Endothelial cell of umbilical vein (primary cell): Measurements from ENCODE around the gene GNB1. TPM values are rescaled to one million over a fixed set of nuclear protein-coding genes. Genes with fewer than 3 reads are reported as not detected.

Source experiments
- BruUV-seq: library from RNA; stranded (reverse); fragments of 400-500 nt; replicated peaks from 2 replicates; lab custom pipeline; 2021; lab: Mats Ljungman, UMichigan
- CTCF ChIA-PET: fragments of 300-600, 350-600 bp; sonication (Branson Sonifier 250); formaldehyde crosslinking; loops from one replicate; lab custom pipeline; 2021; ENCODE audit warnings: antibody characterized with exemption, inconsistent platforms; lab: Charles Lee
- POLR2A ChIA-PET: fragments of 300-600, 350-600 bp; sonication (Branson Sonifier 250); formaldehyde crosslinking; loops from one replicate; lab custom pipeline; 2021; ENCODE audit warnings: antibody characterized with exemption, inconsistent platforms; lab: Charles Lee
- DNase-seq: peaks from one replicate; pipeline ENCODE4 v3.0.0-alpha.2; 2011; ENCODE audit warnings: low read depth, low spot score
- FAIRE-seq: peaks from 2 replicates; lab custom pipeline; 2011; peaks lifted over from hg19 to GRCh38; lab: Jason Lieb, UNC
- H2AFZ ChIP-seq: 2 replicates; pipeline ENCODE4 v1.6.0; 2012; ENCODE audit warnings: low read depth, low read length, control low read depth, inconsistent platforms
- H3K27ac ChIP-seq: 2 replicates; pipeline ENCODE4 v1.5.1; 2011; ENCODE audit warnings: low read depth, mild to moderate bottlenecking, control low read depth, low read length, moderate library complexity; ENCODE audit not compliant: insufficient read depth
- H3K27me3 ChIP-seq, 2 experiments: 2 replicates each; pipeline versions ENCODE4 v1.6.0 to v1.6.1; 2011; ENCODE audit warnings: low read length in 2 of 2, mixed read lengths in 1 of 2; ENCODE audit not compliant: control insufficient read depth in 2 of 2, insufficient read depth in 2 of 2
- H3K36me3 ChIP-seq, 2 experiments: 2 replicates in 1 of 2; 3 replicates in 1 of 2; pipeline ENCODE4 v1.5.1; 2011; ENCODE audit warnings: low read length in 2 of 2, mild to moderate bottlenecking in 1 of 2, moderate library complexity in 1 of 2; ENCODE audit not compliant: control insufficient read depth in 2 of 2, insufficient read depth in 2 of 2; ENCODE audit errors: extremely low read depth in 1 of 2
- H3K4me1 ChIP-seq: 3 replicates; pipeline ENCODE4 v1.5.1; 2011; ENCODE audit warnings: mild to moderate bottlenecking, low read length; ENCODE audit not compliant: control insufficient read depth, insufficient read depth; ENCODE audit errors: extremely low read depth
- H3K4me2 ChIP-seq: 2 replicates; pipeline ENCODE4 v1.6.1; 2011; ENCODE audit warnings: low read length, control low read depth, mixed read lengths; ENCODE audit not compliant: insufficient read depth
- H3K4me3 ChIP-seq, 3 experiments: fragments of 200-600 bp in 1 of 3; sonication (generic), shearing (Covaris generic) in 1 of 3; replicated peaks in 1 of 3; 2 replicates each; pipeline ENCODE4 v1.5.1; 2011 to 2016; ENCODE audit warnings: control low read depth in 3 of 3, low read length in 3 of 3, mild to moderate bottlenecking in 2 of 3, inconsistent platforms in 1 of 3, low read depth in 1 of 3, moderate library complexity in 1 of 3; ENCODE audit not compliant: insufficient read depth in 1 of 3
- H3K79me2 ChIP-seq: 2 replicates; pipeline ENCODE4 v1.6.0; 2012; ENCODE audit warnings: low read length, inconsistent platforms; ENCODE audit not compliant: control insufficient read depth, insufficient read depth
- H3K9ac ChIP-seq: replicated peaks from 2 replicates; pipeline ENCODE3; 2011; ENCODE audit warnings: low read length, control low read depth; ENCODE audit not compliant: insufficient read depth; ENCODE audit errors: extremely low read depth
- H3K9me1 ChIP-seq: replicated peaks from 3 replicates; pipeline ENCODE4 v1.6.0; 2011; ENCODE audit warnings: mild to moderate bottlenecking, low read length; ENCODE audit not compliant: control insufficient read depth, insufficient read depth; ENCODE audit errors: extremely low read depth
- H3K9me3 ChIP-seq: replicated peaks from 2 replicates; pipeline ENCODE4 v1.5.1; 2012; ENCODE audit warnings: low read length, inconsistent platforms; ENCODE audit not compliant: control insufficient read depth, insufficient read depth
- H4K20me1 ChIP-seq: replicated peaks from 2 replicates; pipeline ENCODE3; 2011; ENCODE audit warnings: mild to moderate bottlenecking, low read length; ENCODE audit not compliant: control insufficient read depth, insufficient read depth; ENCODE audit errors: extremely low read depth
- CTCF ChIP-seq, 2 donors: IDR thresholded peaks; 1 replicate in 1 of 2; 2 replicates in 1 of 2; pipeline ENCODE4 v1.5.1; 2011; ENCODE audit warnings: low read length in 2 of 2, mild to moderate bottlenecking in 2 of 2, moderate library complexity in 2 of 2, control low read depth in 1 of 2, inconsistent platforms in 1 of 2, low read depth in 1 of 2; ENCODE audit not compliant: insufficient read depth in 1 of 2; ENCODE audit errors: extremely low read depth in 1 of 2
- EZH2 ChIP-seq: IDR thresholded peaks from 2 replicates; pipeline ENCODE4 v1.6.1; 2012; ENCODE audit warnings: borderline replicate concordance, low read depth, mild to moderate bottlenecking, moderate library complexity, low read length, inconsistent platforms; ENCODE audit not compliant: severe bottlenecking
- FOS ChIP-seq: IDR thresholded peaks from 2 replicates; pipeline ENCODE4 v1.6.1; 2011; ENCODE audit warnings: mild to moderate bottlenecking, low read length, moderate library complexity, borderline replicate concordance; ENCODE audit not compliant: insufficient read depth
- GATA2 ChIP-seq: IDR thresholded peaks from 2 replicates; pipeline ENCODE4 v1.7.0; 2011; ENCODE audit warnings: low read depth, mild to moderate bottlenecking, moderate library complexity, mixed read lengths, low read length; ENCODE audit not compliant: insufficient read length, insufficient read depth
- JUN ChIP-seq: IDR thresholded peaks from 2 replicates; pipeline ENCODE4 v1.6.1; 2011; ENCODE audit warnings: borderline replicate concordance, low read depth; ENCODE audit not compliant: insufficient read length, insufficient read depth
- MAX ChIP-seq: IDR thresholded peaks from 2 replicates; pipeline ENCODE4 v1.6.1; 2011; ENCODE audit not compliant: insufficient read depth, insufficient read length
- MYC ChIP-seq: IDR thresholded peaks from one replicate; pipeline ENCODE4 v1.6.1; 2011; ENCODE audit warnings: mild to moderate bottlenecking, low read depth, low read length
- POLR2A ChIP-seq: IDR thresholded peaks from 2 replicates; pipeline ENCODE4 v1.6.1; 2012; ENCODE audit warnings: low read depth, mild to moderate bottlenecking, control low read depth, low read length
- POLR2AphosphoS5 ChIP-seq: IDR thresholded peaks from 2 replicates; pipeline ENCODE4 v1.6.1; 2012; ENCODE audit warnings: low read depth, mild to moderate bottlenecking, control low read depth, low read length, moderate library complexity; ENCODE audit not compliant: insufficient read depth
- dilution Hi-C: fragments of 300-500 bp; cut with MboI; formaldehyde crosslinking; loops from one replicate; pipeline ENCODE4 v1.15.0; 2019; ENCODE audit warnings: low sequenced_read_pairs; ENCODE audit not compliant: extremely low pct_ligation_motif_present
- intact Hi-C: fragments of 100-400 bp; cut with micrococcal nuclease; formaldehyde crosslinking; loops from one replicate; pipeline ENCODE4 v1.10.0; 2022
- polyA plus RNA-seq, 4 experiments: library from polyadenylated mRNA; depleted of rRNA in 3 of 4; stranded (reverse) in 3 of 4; unstranded in 1 of 4; fragments of >200 nt; gene quantifications; 2 replicates each; pipeline versions ENCODE4 v1.2.1 to v1.2.3, GENCODE V29; 2011 to 2012; ENCODE audit warnings: missing spikeins in 1 of 4
- total RNA-seq: library from RNA; stranded (reverse); gene quantifications from 2 replicates; pipeline ENCODE4 v1.2.3, GENCODE V29; 2021

The GNB1 gene
- total and polyA plus RNA-seq, 2 donors (not counting 3 experiments of a cell fraction or from before 2014, with no cell fraction given), result 501 to 529 TPM

DNA sequence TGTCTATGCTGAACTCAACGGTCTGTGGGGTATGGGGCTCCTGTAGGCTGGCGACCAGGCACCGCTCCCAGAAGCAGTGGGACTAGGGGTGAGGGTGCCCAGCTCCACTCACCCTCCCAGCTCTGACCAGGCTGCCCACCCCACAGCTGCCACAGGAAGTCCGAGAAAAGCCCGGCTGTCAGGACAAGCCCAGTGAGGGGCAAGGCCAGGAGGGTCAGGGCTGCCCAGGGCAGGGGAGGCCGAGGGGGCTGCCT is 31.7 kb upstream of the GNB1 start:
- H3K9me3 ChIP-seq, result no peaks in the 10 kb centered on the region
- H4K20me1 ChIP-seq, result no peaks in the 10 kb centered on the region
- H3K27me3 ChIP-seq, result no peaks in the 10 kb centered on the region
- no peak overlapping the region for H2AFZ ChIP-seq
- no peak overlapping the region for H3K27ac ChIP-seq
- no TSS peak for BruUV-seq
- ChIA-PET CTCF (no interaction called here), POLR2A (no interaction called here)
- intact Hi-C loops (no loop called here), dilution Hi-C loops (no loop called here)
- no peak overlapping the region for H3K9ac ChIP-seq
- FAIRE-seq (no peak), DNase-seq (no peak)
- peaks cover 5% of the 10 kb centered on the region for H3K4me1 ChIP-seq
- no peaks in the 10 kb centered on the region for H3K9me1 ChIP-seq
- no peaks in the 10 kb centered on the region for H3K36me3 ChIP-seq
- no peaks in the 10 kb centered on the region for H3K79me2 ChIP-seq
- no peak for TF ChIP-seq POLR2AphosphoS5
- TF ChIP-seq MYC, result no peak
- no peak for TF ChIP-seq GATA2
- no peak for TF ChIP-seq JUN
- TF ChIP-seq POLR2A, result no peak
- TF ChIP-seq EZH2, result no peak
- no peak for TF ChIP-seq MAX
- TF ChIP-seq FOS, result no peak
- TF ChIP-seq CTCF (IDR thresholded peaks at IDR 0.05; ENCODE audit: extremely low read depth in 1 of 2, insufficient read depth in 1 of 2, low read depth in 1 of 2, low read length in 2 of 2), result no peak
- H3K4me3 ChIP-seq, result no peak overlapping the region
- no peak overlapping the region for H3K4me2 ChIP-seq
